HG03095 (cell line): ENCODE data around the gene GON7.
"Not testable (repeated sequence)": the region's sequence is repeated elsewhere in the genome, so short reads cannot be mapped to it uniquely, and the experiment has no call there.

Experiments used
- ATAC-seq: cut with Tn5 transposase; IDR thresholded peaks from one replicate; pipeline ENCODE4 v1.9.1; 2021; ENCODE audit warnings: moderate library complexity; ENCODE audit not compliant: unreplicated experiment

GON7 gene

GRCh38 chr14:93159625-93160352 lies 47.1 kb downstream of the GON7 start:
- ATAC-seq: not testable (repeated sequence)

- not testable (repeated sequence) for ATAC-seq
Measured at GRCh38 chr14:93158349-93158748, 48.5 kb downstream of the GON7 start.

- ATAC-seq: no peak
Measured at GRCh38 chr14:93156693-93157369, 50.0 kb downstream of the GON7 start.

GRCh38 chr14:93155667-93156066 lies 51.2 kb downstream of the GON7 start:
- no peak for ATAC-seq

GRCh38 chr14:93153121-93153520 lies 53.7 kb downstream of the GON7 start:
- ATAC-seq: no peak
